Measurements from ENCODE around the gene MMD.
"Not testable (repeated sequence)": the region's sequence is repeated elsewhere in the genome, so short reads cannot be mapped to it uniquely, and the experiment has no call there.

The MMD gene

GRCh38 chr17:55390364-55390977, 31.2 kb downstream of the MMD start:
- no peak for TF ChIP-seq CTCF (IDR thresholded peaks at IDR 0.05; ENCODE audit: low read depth, low read length)
- in situ Hi-C loops (cut with HindIII; ENCODE audit: low sequenced_read_pairs) = no loop called here
- H3K4me3 ChIP-seq (ENCODE audit: low read depth, low read length) = no peak overlapping the region
- DNase-seq (ENCODE audit: low read depth, low spot score) = no peak

- in situ Hi-C loops (cut with HindIII; ENCODE audit: low sequenced_read_pairs); H3K4me3 ChIP-seq (ENCODE audit: low read depth, low read length); DNase-seq (ENCODE audit: low read depth, low spot score): not testable (repeated sequence)
These were observed 31.9 kb downstream of the MMD start for GRCh38 chr17:55389715-55390114.

- no peak overlapping the region for H3K4me3 ChIP-seq (ENCODE audit: low read depth, low read length)
- no peak for DNase-seq (ENCODE audit: low read depth, low spot score)
- TF ChIP-seq CTCF (IDR thresholded peaks at IDR 0.05; ENCODE audit: low read depth, low read length) = no peak
- in situ Hi-C loops (cut with HindIII; ENCODE audit: low sequenced_read_pairs) = no loop called here
These were observed 32.8 kb downstream of the MMD start for GRCh38 chr17:55388842-55389241.

- no peak overlapping the region for H3K4me3 ChIP-seq (ENCODE audit: low read depth, low read length)
These were observed 34.8 kb downstream of the MMD start for GRCh38 chr17:55386796-55387332.

GRCh38 chr17:55384643-55385232, 36.9 kb downstream of the MMD start:
- no peak for DNase-seq (ENCODE audit: low read depth, low spot score)
- in situ Hi-C loops (cut with HindIII; ENCODE audit: low sequenced_read_pairs) = no loop called here
- TF ChIP-seq CTCF (IDR thresholded peaks at IDR 0.05; ENCODE audit: low read depth, low read length) = no peak
- H3K4me3 ChIP-seq (ENCODE audit: low read depth, low read length) = no peak overlapping the region

More at GRCh38 chr17:55386796-55387332, 34.8 kb downstream of the MMD start:
- no peak for TF ChIP-seq CTCF (IDR thresholded peaks at IDR 0.05; ENCODE audit: low read depth, low read length)
- no peak for DNase-seq (ENCODE audit: low read depth, low spot score)
- in situ Hi-C loops (cut with HindIII; ENCODE audit: low sequenced_read_pairs) = no loop called here

- TF ChIP-seq CTCF (IDR thresholded peaks at IDR 0.05; ENCODE audit: low read depth, low read length) = no peak
- in situ Hi-C loops (cut with HindIII; ENCODE audit: low sequenced_read_pairs) = no loop called here
- no peak for DNase-seq (ENCODE audit: low read depth, low spot score)
These were observed 37.6 kb downstream of the MMD start for GRCh38 chr17:55383771-55384642.

More at GRCh38 chr17:55383771-55384642, 37.6 kb downstream of the MMD start:
- no peak overlapping the region for H3K4me3 ChIP-seq (ENCODE audit: low read depth, low read length)
